ENCODE measurements around the gene TBC1D9B.
A peak's percentile ranks its signal among the peaks of the same experiment; 100 is the strongest.

Gene TBC1D9B

GRCh38 chr5:179906795-179907555 is 722 bp downstream of the TBC1D9B start:
- DNase-seq (ENCODE audit: low spot score), result peak; percentile 28

- DNase-seq (ENCODE audit: low spot score), result no peak
Measured at GRCh38 chr5:179906294-179906794, 1.4 kb downstream of the TBC1D9B start.

- DNase-seq (ENCODE audit: low spot score), result no peak
Measured at GRCh38 chr5:179905161-179905560, 2.5 kb downstream of the TBC1D9B start.

- DNase-seq (ENCODE audit: low spot score), result no peak
Measured at GRCh38 chr5:179904463-179905160, 3.1 kb downstream of the TBC1D9B start.

- DNase-seq (ENCODE audit: low spot score), result no peak
Measured at GRCh38 chr5:179902763-179903158, 4.9 kb downstream of the TBC1D9B start.

GRCh38 chr5:179901915-179902762 is 5.6 kb downstream of the TBC1D9B start:
- DNase-seq (ENCODE audit: low spot score), result no peak

- no peak for DNase-seq (ENCODE audit: low spot score)
Measured at GRCh38 chr5:179901462-179901861, 6.2 kb downstream of the TBC1D9B start.

- no peak for DNase-seq (ENCODE audit: low spot score)
Measured at GRCh38 chr5:179900711-179901110, 7.0 kb downstream of the TBC1D9B start.

- DNase-seq (ENCODE audit: low spot score), result no peak
Measured at GRCh38 chr5:179900206-179900605, 7.5 kb downstream of the TBC1D9B start.

GRCh38 chr5:179895861-179896260 is 11.8 kb downstream of the TBC1D9B start:
- no peak for DNase-seq (ENCODE audit: low spot score)

GRCh38 chr5:179893958-179894895 is 13.5 kb downstream of the TBC1D9B start:
- DNase-seq (ENCODE audit: low spot score), result no peak

GRCh38 chr5:179893076-179893957 is 14.4 kb downstream of the TBC1D9B start:
- DNase-seq (ENCODE audit: low spot score), result no peak

GRCh38 chr5:179892255-179892654 is 15.4 kb downstream of the TBC1D9B start:
- no peak for DNase-seq (ENCODE audit: low spot score)

- DNase-seq (ENCODE audit: low spot score), result no peak
Measured at GRCh38 chr5:179890751-179891682, 16.7 kb downstream of the TBC1D9B start.

- no peak for DNase-seq (ENCODE audit: low spot score)
Measured at GRCh38 chr5:179889885-179890284, 17.8 kb downstream of the TBC1D9B start.

- DNase-seq (ENCODE audit: low spot score), result no peak
Measured at GRCh38 chr5:179887802-179888201, 19.9 kb downstream of the TBC1D9B start.

GRCh38 chr5:179887095-179887494 is 20.6 kb downstream of the TBC1D9B start:
- DNase-seq (ENCODE audit: low spot score), result no peak

- DNase-seq (ENCODE audit: low spot score), result no peak
Measured at GRCh38 chr5:179886190-179886911, 21.3 kb downstream of the TBC1D9B start.
